Activated gamma-delta T cell treated with Interleukin-2 at 50 U/mL for 16 hours (primary cell): ENCODE measurements around the gene ARIH2.

ENCODE experiments used
- DNase-seq: peaks from one replicate; pipeline ENCODE4 v3.0.0-alpha.2; 2020

ARIH2 gene

DNA sequence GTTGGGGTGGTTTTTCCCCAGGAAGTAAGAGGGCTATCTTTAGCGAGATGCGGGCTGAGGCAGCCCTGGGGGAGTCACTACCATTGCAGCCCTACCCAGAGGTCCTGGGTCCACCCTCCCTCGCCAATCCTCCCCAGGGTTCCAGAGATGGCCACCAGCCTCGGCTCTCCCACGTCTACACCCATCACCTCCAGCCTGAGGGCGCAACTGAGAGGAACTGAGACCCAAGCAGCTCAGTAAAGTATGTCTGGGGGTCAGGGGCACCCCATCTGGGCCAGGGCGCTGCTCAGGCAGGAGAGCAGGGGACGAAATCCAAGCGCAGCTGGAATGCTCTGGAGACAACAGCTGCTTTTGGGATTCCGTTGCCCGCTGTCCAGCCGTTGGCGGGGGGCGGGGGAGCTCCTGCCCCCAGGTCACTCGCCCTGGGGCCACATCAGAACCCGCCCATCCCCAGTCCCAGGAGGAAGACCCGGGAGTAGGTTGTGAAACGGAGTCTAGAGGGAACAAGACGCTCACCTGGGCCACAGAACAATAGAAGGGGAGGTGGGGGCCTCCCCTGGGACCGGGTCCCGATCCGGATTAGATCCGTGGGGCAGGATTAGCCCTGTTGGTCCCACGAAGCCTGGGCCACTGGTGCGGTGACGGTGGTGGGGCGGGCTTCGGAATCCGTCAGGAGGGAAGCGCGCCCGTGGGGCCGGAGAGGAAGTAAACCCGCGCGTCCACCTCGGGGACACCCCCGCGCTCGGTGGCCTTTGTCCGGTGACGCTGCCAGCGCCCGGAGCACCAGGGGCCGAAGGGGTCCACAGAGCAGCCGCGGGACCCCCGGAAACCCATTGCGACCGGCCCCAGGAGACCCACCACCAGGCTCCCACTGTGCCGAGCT, 101.9 kb downstream of the ARIH2 start:
- peak; percentile 23 for DNase-seq

GRCh38 chr3:49021213-49021812, 102.7 kb downstream of the ARIH2 start:
- DNase-seq: peak; percentile 99

DNA sequence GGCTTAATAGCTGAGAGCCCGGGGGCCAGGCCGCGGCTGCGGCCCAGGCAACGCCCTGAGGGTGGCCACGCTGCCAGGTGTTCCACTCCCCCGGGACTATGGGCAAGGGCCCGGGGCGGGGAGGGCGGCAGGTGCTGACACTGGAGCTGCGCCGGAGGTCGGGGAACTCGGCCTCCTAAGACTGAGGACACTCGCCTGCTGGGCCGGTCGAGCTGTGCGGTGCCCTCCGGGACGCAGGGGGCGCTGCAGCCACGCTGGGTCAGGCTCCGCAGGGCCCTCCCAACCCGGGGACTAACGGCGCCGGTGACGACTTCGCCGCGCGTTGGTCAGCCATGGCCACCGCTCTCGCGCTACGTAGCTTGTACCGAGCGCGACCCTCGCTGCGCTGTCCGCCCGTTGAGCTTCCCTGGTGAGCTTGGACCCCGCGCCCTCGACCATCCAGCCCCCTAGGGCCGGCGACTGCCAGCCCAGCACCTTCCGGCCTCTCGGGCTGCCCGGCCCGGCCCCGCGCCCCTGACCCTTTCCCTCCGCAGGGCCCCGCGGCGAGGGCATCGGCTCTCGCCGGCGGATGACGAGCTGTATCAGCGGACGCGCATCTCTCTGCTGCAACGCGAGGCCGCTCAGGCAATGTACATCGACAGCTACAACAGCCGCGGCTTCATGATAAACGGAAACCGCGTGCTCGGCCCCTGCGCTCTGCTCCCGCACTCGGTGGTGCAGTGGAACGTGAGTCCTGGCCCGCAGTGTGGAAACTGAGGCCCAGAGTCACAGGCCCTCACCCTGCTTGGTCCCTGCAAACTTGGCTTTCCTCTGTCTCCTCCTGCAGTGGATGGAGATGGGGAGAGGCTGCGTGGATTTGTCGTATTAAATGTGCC, 103.4 kb downstream of the ARIH2 start, which contains the start of gene NDUFAF3:
Gene NDUFAF3 (plus strand): TSS at position 309 of the 875 bp plus-strand sequence. CDS start 24 bp downstream, at position 333.
- DNase-seq: peak; percentile 90

GRCh38 chr3:49022688-49023171, 104.1 kb downstream of the ARIH2 start:
- no peak for DNase-seq

DNA sequence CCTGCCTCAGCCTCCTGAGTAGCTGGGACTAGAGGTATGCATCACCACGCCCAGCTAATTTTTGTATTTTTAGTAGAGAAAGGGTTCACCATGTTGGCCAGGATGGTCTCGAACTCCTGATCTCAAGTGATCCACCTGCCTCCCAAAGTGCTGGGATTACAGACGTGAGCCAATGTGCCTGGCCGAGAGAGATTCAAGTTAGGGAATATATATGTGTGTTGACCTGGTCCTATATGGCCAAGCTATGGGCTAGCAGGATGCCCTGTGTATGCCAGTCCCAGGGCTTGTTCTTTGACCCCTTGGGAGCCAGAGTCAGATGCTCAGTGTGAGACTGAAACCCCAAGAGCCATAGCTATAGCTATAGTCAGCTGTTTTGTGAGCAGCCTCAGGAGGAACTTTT, 105.1 kb downstream of the ARIH2 start:
- DNase-seq: no peak

- DNase-seq: no peak
Observed at GRCh38 chr3:49024449-49024848, 105.8 kb downstream of the ARIH2 start.

DNA sequence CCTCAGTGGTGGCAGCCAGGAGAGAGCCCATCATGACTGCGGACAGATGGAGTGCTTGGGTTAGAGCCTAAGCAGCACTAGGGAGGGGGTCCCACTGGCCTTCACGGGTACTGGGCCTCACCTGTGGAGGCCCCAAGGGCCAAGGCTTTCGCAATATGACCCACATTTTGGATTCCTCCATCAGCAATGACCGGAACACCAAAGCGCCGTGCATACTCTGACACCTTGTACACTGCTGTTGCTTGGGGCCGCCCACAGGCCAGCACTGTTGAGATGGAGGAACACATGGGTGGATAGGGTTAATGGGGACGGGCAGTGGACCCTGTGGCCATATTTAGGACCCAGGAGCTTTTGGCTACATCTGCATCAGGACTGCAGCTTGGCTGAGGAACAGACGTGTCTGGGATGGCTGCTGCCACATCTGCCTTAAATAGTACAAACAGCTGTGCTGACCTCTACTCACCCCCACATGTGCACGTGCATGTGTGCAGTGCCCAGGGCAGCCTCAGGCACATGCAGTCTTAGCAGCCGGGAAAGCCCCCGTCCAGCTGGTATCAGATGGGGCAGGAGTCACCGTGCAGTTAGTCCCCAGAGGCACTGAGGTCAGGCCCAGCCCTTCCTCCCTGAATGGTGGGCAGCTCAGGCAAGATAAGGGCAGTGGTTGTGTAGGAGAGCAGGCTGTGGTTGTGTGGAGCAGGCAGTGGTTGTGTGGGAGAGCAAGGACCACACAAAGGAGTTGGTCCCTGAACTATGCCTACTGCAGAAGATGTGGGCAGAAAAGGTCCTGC, 106.6 kb downstream of the ARIH2 start:
- DNase-seq: no peak

GRCh38 chr3:49025793-49026520, 107.3 kb downstream of the ARIH2 start:
- DNase-seq: no peak

DNA sequence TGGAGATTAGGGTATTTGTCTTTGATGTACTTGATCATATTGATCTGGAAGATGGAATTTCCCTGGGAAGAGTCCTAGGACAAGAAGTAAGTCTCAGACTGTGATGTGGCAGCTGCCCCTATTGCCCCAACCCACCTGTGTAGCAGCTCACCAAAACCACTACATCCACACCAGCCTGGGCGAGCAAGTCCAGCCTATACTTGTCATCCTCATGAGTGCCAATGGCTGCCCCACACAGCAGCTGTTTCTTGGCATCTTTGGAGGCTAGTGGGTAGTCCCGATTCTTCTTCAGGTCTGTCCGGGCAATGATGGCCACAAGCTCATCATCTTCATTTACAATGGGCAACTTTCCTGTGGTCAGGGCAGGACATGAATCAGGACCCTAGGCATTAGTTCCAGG, 107.9 kb downstream of the ARIH2 start:
- no peak for DNase-seq

DNA sequence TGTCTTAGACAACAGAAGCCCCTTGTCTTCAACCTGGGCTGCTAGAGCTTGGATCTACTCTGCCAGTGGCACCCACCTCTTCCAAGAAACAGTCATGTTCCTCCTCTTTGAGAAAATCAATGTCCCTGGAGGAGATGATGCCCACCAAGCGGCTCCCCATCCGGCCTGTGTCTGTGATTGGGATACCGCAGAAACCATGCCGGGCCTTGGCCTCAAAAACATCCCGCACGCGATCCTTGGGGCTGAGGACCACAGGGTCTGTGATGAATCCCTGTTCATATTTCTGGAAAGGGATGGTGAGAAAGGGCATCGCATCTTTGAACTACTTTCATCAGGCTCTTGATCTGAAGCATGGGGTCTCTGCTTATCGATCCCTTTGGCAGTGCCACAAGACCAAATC, 109.0 kb downstream of the ARIH2 start:
- no peak for DNase-seq

DNA sequence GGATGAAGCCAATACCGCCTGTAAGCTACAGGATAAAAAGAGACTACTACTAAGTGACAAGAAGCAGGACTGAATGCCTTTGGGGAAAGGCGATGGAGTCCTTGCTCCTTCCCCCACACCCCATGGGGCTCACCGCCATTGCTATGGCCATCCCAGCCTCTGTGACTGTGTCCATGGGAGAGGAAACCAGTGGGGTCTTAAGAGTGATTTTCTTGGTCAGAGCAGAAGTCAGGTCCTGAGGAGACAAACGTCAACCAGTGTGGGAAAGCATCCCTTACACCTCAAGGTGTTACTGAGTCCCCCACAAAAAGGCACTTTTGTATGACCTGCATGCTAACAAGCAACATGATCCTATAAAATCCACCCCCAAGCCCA, 109.6 kb downstream of the ARIH2 start:
- DNase-seq: no peak

- peak; percentile 89 for DNase-seq
Observed at GRCh38 chr3:49028673-49029562, 110.3 kb downstream of the ARIH2 start, which contains the start of gene IMPDH2. Gene IMPDH2 (minus strand): TSS chr3:49029398. CDS start chr3:49029350, 48 bp downstream.

GRCh38 chr3:49029563-49029884, 110.9 kb downstream of the ARIH2 start:
- DNase-seq: no peak

GRCh38 chr3:49030321-49030720, 111.7 kb downstream of the ARIH2 start:
- no peak for DNase-seq

DNA sequence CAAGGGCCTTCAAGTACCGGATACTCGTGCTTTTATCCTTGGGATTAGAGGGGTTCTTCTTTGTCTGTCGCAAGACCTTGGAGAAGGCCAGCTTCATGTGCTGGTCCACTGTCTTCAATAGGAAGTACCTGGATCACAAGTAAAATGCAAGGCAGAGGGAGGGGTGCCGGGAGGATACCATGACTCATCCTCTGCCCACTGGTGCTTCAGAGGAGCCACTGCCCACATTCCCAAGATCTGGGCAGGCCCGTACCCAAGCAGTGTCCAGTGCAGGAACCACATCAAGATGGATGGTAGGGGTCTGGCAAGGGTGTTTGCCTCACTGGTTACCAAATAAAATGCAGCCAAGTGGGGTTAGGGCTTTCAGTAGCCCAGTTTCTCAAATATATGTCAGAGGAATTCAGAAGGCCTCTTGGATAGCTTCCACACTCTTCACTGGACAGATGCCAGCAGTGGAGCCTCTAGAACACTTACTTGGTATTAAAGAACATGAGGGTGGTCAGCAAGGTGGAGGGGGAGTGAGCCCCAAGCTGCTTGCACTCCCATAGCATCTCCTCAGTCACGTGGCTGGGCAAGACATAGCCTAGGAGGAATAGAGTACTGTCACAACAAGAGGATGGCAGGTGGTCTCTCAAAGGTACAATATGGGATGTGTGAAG, 114.1 kb downstream of the ARIH2 start:
- no peak for DNase-seq

- DNase-seq: no peak
Observed at GRCh38 chr3:49034650-49035049, 116.0 kb downstream of the ARIH2 start.

- no peak for DNase-seq
Observed at GRCh38 chr3:49035281-49035680, 116.6 kb downstream of the ARIH2 start.
